Mucosa of gallbladder (tissue), 1 donor: ENCODE results near the gene RPL28. TPM values are rescaled to one million over a fixed set of nuclear protein-coding genes. Genes with fewer than 3 reads are reported as not detected.
A peak's percentile ranks its signal among the peaks of the same experiment; 100 is the strongest.

ENCODE experiments used
- DNase-seq: peaks from one replicate; pipeline ENCODE4 v3.0.0-alpha.2; 2020; ENCODE audit warnings: low spot score
- total RNA-seq: library from RNA; stranded (reverse); gene quantifications from one replicate; pipeline ENCODE4 v1.2.1, GENCODE V29; 2021
- donor health status: DM: no; HTN: no; CAD: no.

The RPL28 gene
- total RNA-seq, 1 donor from 2014 or later: 1,612 TPM

- DNase-seq: no peak
Observed at GRCh38 chr19:55373306-55373992, 12.3 kb upstream of the RPL28 start.

GRCh38 chr19:55373993-55374757 lies 11.6 kb upstream of the RPL28 start:
- DNase-seq: no peak

GRCh38 chr19:55376241-55376933 lies 9.3 kb upstream of the RPL28 start, which contains the start of gene TMEM190:
Gene TMEM190 (plus strand): TSS chr19:55376826. CDS start chr19:55376854, 28 bp downstream.
- DNase-seq: no peak

GRCh38 chr19:55377356-55378131 lies 8.2 kb upstream of the RPL28 start:
- DNase-seq: no peak

- DNase-seq: no peak
Observed at GRCh38 chr19:55379174-55379573, 6.6 kb upstream of the RPL28 start.

- no peak for DNase-seq
Observed at GRCh38 chr19:55382013-55382412, 3.7 kb upstream of the RPL28 start.

DNA sequence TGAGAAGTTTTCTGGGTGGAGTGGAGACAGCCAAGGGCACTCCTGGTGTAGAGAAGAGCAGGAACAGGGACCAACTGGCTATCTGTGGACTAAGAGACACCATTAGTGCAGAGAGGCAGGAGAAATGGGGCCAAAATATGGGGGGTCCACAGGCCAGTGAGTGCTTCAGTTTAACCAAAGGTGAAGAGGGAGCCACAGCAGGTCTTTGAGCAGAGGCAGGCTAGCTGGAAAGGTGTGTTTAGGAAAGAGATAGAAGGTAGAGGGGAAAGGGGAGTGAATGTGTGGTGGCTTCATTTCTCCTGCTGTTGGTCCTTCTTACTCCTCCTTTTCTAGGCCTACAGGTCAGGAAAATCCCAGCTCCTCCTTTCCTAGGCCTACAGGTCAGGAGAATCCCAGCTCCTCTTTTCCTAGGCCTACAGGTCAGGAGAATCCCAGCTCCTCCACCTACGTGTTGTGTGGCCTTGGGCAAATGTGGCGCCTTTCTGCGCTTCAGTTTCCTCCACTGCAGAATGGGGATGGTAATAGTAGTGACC lies 3.1 kb upstream of the RPL28 start:
- DNase-seq: no peak

GRCh38 chr19:55383279-55384130 lies 2.2 kb upstream of the RPL28 start:
- peak; percentile 37 for DNase-seq

DNA sequence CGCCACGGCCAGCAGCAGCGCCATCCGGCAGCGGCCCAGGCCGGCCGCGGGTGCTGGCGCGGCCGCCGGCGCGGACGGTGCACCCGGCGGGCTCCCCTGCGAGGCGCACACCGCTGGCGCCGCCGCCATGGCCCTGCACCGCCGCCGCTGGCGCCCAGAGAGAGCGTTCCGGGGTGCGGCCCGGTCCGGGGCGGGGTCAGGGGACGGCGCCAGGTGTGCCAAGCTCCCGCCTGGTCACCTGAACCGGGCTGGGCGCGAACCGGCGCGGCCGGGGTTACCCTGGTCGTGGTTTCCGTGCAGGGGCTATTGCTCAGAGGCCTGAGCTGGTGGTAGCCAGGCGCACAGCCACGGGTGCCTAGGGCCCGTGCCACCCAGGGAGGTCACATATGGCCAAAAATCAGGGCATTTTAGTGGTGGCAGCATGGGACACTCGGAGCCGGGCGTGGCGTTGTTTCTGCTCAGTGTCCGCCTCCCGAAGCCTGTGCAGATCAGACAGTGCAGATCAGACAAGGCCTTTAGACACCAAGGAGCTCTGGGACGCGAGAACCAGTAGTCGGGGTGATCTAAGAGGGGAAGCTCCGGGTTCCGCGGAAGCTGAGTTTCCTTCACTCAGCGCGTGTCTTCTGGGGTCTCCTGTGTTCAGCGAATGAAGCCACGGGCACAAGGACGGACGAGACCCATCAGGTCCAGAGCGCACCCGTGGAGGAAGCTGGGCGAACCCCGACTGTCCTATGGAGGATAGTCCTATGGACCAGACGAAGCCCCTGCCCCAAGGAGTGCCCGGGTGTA lies 1.4 kb upstream of the RPL28 start, which contains the start of gene TMEM238:
Gene TMEM238, minus strand, starts transcription at position 162 of the 789 bp plus-strand sequence. Its CDS starts 33 bp downstream, at position 129.
- DNase-seq: peak; percentile 44

DNA sequence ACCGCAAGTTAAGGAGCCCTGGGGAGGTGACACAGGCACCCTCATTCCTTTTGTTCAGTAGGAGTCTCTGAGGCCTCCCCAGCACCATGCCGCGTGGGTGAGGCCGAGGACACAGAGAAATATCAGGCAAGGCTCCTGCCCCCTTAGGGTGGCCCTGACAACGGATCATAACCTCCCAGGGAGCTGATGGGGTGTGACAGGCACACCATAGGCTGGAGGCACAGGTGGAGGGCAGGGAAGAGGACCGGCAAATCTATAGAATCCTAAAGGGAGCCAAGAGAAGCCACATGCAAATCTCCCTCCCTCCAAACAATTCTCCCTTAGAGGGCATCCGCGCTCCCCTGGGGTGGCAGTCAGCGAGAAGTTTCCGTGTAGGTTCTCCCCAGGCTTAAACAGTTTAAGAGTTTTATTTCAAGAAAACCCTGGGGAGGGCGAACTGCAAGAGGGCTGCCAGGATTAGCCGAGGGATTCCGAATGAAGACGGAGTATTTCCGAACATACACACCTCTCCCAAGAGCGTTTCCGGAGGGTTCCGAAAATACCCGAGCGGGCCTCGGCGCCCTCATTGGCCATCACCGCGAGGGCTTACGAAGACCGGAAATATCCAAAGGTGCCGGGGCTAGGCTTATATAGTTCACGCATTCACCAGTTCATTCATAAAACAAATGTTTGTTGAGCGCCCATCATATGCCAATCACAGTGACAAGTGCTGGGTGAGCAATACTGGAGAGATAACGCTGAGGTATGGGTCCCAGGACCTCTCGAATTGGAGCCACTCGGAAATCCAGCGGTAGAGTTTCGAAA lies 610 bp upstream of the RPL28 start:
- DNase-seq: peak; percentile 98

- no peak for DNase-seq
Observed at GRCh38 chr19:55386493-55386971, 800 bp downstream of the RPL28 start.

GRCh38 chr19:55387736-55388497 lies 2.2 kb downstream of the RPL28 start:
- no peak for DNase-seq

- no peak for DNase-seq
Observed at GRCh38 chr19:55389386-55390317, 3.9 kb downstream of the RPL28 start.

DNA sequence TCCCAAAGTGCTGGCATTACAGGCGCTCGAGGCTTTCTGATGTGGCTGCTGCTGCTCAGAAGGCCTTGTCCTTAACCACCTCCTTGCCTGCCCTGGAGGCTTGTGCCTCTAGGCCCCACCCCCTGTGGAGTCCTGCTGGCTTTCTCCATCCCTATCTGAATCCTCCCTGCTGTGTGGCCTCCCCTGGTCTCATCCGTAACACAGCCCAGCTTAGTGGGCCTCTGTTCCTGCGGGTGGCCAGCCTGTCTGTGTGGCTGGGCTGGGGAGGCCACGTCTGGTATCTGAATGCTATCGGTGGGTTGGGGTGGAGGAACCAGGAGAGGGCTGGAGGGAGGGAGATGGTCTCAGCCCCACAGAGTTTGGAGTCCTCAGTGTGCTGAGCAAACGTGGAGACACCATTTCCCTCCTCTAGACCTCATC lies 4.7 kb downstream of the RPL28 start:
- no peak for DNase-seq

GRCh38 chr19:55391191-55391670 lies 5.5 kb downstream of the RPL28 start:
- no peak for DNase-seq
